OCI-LY3 (cell line): Measurements from ENCODE around the gene MFN2.

Experiments
- EZH2phosphoT487 ChIP-seq: fragments of 200-600 bp; shearing (Covaris generic); IDR thresholded peaks from 2 replicates; pipeline ENCODE4 v1.6.1; 2018; ENCODE audit warnings: antibody characterized with exemption, mixed run types, low read depth
- TF ChIP-seq, protein P1 (sequence below): fragments of 200-600, 300-600 bp; sonication (generic); IDR thresholded peaks from 2 replicates; pipeline ENCODE4 v1.5.1; 2014; ENCODE audit warnings: antibody characterized with exemption, low read length, low read depth

DNA sequence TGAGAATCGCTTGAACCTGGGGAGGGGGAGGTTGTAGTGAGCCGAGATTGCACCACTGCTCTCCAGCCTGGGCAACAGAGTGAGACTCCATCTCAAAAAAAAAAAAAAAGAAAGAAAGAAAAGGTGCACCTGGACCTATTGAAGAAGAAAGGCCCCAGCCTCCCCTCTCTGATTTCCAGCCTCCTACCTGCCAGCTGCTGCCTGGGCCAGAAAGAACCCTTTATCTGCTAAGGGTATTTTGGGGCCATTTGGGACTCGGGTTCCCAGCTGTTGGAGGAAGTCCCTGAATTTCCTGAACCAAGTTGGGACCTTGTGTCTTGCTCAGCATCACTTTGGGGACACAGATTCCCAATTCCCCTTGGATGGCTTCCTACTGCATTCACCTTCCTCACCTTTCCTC is 79.0 kb downstream of the MFN2 start:
- TF ChIP-seq, protein P1, sequence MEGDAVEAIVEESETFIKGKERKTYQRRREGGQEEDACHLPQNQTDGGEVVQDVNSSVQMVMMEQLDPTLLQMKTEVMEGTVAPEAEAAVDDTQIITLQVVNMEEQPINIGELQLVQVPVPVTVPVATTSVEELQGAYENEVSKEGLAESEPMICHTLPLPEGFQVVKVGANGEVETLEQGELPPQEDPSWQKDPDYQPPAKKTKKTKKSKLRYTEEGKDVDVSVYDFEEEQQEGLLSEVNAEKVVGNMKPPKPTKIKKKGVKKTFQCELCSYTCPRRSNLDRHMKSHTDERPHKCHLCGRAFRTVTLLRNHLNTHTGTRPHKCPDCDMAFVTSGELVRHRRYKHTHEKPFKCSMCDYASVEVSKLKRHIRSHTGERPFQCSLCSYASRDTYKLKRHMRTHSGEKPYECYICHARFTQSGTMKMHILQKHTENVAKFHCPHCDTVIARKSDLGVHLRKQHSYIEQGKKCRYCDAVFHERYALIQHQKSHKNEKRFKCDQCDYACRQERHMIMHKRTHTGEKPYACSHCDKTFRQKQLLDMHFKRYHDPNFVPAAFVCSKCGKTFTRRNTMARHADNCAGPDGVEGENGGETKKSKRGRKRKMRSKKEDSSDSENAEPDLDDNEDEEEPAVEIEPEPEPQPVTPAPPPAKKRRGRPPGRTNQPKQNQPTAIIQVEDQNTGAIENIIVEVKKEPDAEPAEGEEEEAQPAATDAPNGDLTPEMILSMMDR = no peak
- no peak for TF ChIP-seq EZH2phosphoT487
